ENCODE data around the gene MGST3.
"Not testable (repeated sequence)": the region's sequence is repeated elsewhere in the genome, so short reads cannot be mapped to it uniquely, and the experiment has no call there.

Gene MGST3

DNA sequence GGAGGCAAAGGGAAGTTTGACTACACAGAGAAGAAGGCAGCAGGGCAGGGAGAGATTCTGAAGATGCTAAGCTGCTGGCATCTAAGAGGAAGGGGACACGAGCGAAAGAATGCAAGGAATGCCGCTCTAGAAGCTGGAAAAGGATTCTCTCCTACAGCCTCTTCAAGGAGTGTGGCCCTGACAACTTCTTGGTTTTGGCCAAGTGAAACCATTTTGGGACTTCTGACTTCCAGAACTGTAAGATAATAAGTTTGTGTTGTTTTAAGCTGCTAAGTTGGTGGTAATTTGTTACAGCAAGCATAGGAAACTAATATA is 28.5 kb downstream of the MGST3 start:
- no peak for DNase-seq

DNA sequence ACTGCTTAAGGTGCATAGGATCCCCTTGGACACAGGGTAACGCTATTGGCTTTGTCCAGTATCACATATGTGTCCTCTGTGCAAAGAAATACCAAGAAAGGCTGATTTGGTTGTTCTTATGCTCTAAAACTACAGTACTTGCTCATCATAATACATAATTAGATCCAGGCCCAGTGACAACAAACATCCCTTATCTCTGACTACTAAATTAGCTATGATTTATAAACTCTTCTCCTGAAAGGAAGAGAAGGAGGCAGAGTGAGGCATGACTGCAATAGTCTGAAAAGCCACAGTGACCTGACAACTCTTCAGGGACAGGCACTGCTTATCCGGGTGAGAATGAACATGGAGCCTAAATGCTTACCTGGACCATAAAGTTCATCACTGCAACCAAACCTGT is 30.7 kb downstream of the MGST3 start:
- DNase-seq = no peak

DNA sequence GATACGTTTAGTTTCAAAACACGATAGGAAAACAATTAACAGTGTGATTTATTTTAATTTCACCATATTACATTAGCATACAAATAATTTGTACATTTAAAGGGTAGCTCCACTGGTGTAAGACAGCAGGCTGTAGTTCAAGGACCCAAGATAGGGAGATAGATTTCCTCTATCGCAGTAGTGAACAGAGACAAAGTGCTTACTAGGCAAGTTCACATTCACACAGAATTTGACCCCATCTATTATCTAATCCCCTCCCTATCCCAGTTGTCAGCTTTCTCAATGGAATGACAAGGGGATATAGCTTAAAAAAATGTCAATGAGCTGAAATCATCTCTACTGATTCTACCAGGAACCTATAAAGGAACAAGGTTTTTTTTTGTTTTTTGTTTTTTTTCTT is 31.2 kb downstream of the MGST3 start:
- no peak for DNase-seq

DNA sequence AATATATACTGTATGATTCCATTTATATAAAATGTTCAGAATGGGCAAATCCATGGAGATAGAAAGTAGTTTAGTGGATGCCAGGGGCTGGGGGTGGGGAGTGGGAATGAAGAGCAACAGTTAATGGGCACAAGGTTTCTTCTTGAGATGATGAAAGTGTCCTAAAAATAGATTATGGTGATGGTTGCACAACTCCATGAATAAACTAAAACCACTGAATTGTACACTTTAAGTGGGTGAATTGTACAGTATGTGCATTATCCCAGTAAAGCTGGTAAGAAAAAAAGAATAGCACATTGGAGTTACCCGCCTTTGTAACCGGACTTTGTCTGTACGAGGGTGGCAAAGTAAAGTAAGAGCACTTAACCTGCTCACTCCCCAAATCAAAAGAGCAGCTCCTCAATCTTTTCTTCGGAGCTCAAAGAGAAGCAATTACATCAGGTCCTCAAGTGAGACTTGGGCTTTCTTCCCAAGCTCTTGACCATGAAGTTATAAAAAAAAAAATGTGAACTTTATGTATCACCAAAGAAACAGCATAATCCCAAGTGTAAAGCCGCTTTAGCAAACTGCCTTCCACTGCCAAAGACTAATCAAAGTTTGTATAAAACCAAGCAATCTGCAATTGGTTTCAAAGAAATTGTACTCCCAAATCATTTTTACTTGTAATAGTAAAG is 35.3 kb downstream of the MGST3 start:
- no peak for DNase-seq

DNA sequence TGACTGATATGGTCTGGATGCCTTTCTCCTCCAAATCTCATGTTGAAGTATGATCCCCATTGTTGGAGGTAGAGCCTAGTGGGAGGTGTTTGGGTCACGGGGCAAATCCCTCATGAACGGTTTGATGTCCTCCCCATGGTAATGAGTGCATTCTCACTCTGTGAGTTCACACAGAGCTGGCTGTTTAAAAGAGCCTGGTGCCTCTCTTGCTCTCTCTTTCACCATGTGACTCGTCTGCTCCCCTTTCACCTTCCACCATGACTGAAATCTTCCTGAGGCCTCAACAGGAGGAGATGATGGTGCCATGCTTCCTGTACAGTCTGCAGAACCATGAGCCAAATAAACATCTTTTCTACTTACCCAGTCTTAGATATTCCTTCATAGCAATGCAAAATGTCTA is 37.1 kb downstream of the MGST3 start:
- no peak for DNase-seq

- DNase-seq = no peak
These were observed 40.5 kb downstream of the MGST3 start for GRCh38 chr1:165671526-165671925.

- no peak for DNase-seq
These were observed 43.6 kb downstream of the MGST3 start for GRCh38 chr1:165674599-165674998.

- no peak for DNase-seq
These were observed 44.8 kb downstream of the MGST3 start for GRCh38 chr1:165675794-165676193.

GRCh38 chr1:165678509-165678908 is 47.5 kb downstream of the MGST3 start:
- no peak for DNase-seq

- no peak for DNase-seq
These were observed 48.4 kb downstream of the MGST3 start for GRCh38 chr1:165679282-165680036.

GRCh38 chr1:165680303-165680702 is 49.3 kb downstream of the MGST3 start:
- no peak for DNase-seq

DNA sequence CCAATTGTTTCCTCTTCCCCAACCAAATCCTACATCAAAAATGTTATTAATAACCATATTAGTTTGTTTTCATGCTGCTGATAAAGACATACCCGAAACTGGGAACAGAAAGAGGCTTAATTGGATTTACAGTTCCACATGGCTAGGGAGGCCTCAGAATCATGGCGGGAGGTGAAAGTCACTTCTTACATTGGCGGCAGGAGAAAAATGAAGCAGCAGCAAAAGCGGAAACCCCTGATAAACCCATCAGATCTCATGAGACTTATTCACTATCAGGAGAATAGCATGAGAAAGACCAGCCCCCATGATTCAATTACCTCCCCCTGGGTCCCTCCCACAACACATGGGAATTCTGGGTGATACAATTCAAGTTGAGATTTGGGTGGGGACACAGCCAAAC is 49.7 kb downstream of the MGST3 start:
- not testable (repeated sequence) for DNase-seq

DNA sequence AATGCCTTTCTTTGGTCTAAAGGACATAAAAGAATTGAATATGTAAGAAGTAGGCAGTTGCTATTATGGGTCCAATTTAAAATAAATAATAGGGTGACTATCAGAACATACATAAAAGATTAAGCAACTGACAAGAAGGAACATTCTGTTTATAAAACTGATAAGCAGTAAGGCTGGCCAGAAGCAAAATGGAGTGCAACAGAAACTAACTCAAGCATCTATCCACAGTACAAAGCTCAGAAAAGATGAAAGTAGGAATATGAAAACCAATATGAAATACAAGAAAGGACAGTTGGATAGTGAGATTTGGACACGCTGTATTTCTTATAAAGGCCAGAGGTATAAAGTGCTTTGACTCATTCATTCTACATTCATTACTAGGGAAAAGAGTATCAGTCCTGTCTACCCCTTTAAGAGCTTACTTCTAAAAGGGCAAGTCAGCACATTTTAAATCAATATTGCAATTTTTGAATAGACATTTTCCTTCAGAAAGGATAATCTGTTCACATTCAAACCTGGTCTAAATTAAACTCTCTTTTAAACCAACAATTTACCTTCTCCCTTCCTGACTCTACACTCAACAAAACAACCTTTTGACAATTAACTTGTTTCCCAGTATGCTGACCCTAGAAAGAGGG is 52.9 kb downstream of the MGST3 start:
- DNase-seq = no peak

- DNase-seq = no peak
These were observed 55.3 kb downstream of the MGST3 start for GRCh38 chr1:165686121-165686970.

- no peak for DNase-seq
These were observed 56.0 kb downstream of the MGST3 start for GRCh38 chr1:165686971-165687433.

DNA sequence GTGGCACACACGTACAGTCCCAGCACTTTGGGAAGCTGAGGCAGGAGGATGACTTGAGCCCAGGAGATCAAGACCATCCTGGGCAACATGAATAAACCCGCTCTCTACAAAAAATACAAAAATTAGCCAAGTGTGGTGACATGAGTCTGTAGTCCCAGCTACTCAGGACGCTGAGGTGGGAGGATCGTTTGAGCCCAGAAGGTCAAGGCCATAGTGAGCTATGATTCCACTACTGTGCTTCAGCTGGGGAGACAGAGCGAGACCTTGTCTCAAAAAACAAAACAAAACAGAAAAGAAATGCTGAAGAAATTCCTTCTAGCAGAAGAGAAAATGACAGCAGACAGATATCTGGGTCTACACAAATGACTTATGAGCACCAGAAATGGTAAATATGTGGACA is 57.0 kb downstream of the MGST3 start:
- no peak for DNase-seq

DNA sequence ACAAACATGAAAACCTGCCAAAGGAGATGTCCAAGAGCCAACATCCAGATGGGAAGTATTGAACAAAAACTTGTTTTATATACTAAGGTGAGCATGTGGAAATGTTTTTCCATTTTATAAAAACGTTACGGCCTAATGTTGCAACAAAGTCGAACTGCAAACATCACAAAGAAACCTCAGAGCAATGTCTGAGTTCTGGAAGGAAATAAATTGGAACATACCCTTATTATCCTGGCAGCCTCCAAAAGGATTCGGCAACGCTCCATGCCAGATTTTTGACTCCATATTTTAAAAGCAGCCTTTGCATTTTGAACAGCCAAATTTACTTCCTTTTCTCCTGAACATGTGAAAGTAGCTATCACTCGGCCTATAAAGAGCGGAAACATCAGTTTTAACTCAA is 64.0 kb downstream of the MGST3 start:
- no peak for DNase-seq

DNA sequence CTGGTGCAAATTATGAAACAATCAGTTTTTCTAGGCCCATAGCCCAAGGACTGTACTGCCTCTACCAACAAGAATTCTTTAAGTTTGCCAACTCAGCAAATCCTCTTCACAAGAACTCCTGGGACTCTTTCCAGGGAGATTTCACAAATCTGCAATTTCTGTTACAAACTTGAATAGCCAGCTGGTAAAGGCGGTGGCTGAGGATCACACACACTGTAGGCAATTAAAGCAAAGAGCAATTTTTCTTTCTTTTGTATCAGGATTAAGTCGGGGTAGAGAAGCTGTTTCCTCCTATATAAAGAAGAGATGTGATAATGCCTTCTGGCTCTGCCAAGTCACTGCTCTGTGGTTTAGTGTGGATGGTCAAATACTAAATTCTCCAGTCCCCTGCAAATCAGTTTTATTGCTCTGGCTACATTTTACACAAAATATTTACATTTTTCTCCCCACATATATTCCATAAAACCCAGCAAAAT is 65.6 kb downstream of the MGST3 start:
- DNase-seq = no peak

- no peak for DNase-seq
These were observed 66.5 kb downstream of the MGST3 start for GRCh38 chr1:165697491-165697880.

DNA sequence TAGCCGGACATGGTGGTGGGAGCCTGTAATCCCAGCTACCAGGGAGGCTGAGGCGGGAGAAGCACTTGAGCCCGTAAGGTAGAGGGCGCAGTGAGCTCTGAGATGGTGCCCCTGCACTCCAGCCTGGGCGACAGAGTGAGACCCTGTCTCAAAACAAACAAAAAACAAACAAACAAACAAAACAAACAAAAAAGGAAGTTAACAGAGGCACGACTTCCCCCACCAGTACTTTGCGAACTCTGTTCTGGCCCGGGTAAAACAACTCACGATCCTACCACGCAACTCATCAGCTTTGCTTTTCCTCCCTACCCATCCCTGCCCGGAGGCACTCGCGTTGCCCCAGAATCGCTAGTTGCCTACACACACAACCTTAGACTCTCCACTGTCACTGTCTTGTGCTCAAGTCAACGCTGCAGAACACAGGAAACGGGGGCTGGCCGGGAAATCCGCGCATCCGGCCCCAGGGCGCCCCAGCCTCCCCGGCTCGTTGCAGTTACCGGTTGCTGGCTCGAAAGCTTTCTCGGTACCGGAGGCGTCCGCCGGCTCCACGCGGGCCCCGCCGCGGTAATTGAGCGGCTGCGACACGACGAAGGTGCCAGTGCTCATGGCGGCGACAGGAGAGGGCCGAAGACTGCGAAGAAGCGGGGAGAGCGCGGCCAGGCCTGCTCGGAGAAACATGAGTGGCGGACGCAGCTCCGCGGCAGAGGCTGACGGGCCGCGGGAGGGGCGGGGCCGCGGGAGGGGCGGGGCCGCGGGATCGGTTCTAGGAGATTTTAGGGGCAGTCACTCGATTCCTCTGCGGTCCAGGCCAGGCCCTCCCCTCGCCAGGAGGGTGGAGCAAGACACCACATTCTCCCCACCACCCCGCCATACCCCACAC is 67.1 kb downstream of the MGST3 start, which contains the start of gene ALDH9A1:
Gene ALDH9A1, minus strand, starts transcription at position 682 of the 880 bp plus-strand sequence. Its CDS starts 4 bp downstream, at position 678.
- peak; percentile 91 for DNase-seq

- DNase-seq = no peak
These were observed 67.7 kb downstream of the MGST3 start for GRCh38 chr1:165698761-165699052.

DNA sequence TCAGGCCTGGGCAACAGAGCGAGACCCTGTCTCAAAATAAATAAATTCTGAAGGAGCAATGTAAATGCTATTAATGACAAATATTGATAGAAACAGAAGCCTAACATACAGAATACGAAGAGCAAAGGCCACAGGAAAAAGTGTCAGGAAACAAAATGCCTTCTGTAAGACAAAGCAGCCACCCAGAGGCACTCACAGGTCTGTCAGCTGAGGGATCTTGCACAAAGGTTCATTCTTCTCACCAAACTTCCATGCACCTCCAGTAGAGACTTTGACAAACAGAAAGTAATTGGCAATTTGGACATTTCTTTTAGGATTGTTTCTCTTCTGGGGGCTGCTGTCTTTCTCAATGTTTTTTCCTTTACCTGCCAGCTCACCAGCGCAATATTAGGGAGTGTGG is 68.5 kb downstream of the MGST3 start:
- DNase-seq = no peak

All from retina (tissue), 1 donor.